ENCODE data around the gene DYTN. TPM values are rescaled to one million over a fixed set of nuclear protein-coding genes. Genes with fewer than 3 reads are reported as not detected.
A peak's percentile ranks its signal among the peaks of the same experiment; 100 is the strongest.

Gene DYTN
- polyA plus RNA-seq, 2 of the 4 experiments (the other 2 are of a cell fraction): not detected

DNA sequence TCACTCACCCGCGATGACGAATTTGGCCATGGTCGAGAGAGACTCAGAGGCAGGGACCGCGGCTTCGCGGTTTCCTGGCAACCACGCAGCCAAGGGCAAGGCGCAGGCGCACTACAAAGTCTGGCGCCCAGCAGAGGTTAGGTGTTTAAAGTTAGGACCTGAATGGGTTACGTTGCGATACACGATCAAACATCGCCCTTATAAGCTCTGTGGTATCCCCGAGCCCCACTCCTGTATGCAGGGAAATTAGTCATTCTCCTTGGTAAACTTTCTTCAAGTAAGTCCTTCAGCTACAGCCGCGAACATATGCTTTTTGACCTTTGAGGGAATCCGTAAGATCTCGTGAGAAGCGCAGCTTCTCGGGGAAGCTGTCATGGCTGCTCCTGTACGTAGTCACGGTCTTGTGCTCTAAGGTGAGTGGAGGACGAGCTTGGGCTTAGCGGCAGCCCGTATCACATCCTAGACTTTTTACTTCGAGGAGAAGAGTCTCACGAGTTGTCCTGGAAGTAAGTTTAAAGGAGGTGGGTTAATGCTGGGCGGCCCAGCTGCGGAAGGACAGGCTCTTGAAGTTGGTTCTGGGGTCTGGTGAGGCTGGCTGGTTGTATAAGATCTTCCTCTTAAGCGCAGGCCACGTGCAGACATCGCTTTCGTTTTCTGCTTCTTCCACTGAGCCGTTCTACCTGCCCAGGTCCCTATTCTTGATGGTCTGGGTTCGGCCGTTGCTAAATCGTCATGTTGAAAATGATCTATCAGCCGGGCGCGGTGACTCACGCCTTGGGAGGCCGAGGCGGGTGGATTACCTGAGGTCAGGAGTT lies 47.3 kb upstream of the DYTN start, which contains the start of the genes FASTKD2 and MDH1B (continued):
- no peak for TF ChIP-seq HOXB13 (CRISPR knock-in tag; IDR thresholded peaks at IDR 0.05; ENCODE audit: low read depth)
- TF ChIP-seq RCOR1 (IDR thresholded peaks at IDR 0.05; ENCODE audit: low read depth, low read length): no peak
- TF ChIP-seq, protein P1, sequence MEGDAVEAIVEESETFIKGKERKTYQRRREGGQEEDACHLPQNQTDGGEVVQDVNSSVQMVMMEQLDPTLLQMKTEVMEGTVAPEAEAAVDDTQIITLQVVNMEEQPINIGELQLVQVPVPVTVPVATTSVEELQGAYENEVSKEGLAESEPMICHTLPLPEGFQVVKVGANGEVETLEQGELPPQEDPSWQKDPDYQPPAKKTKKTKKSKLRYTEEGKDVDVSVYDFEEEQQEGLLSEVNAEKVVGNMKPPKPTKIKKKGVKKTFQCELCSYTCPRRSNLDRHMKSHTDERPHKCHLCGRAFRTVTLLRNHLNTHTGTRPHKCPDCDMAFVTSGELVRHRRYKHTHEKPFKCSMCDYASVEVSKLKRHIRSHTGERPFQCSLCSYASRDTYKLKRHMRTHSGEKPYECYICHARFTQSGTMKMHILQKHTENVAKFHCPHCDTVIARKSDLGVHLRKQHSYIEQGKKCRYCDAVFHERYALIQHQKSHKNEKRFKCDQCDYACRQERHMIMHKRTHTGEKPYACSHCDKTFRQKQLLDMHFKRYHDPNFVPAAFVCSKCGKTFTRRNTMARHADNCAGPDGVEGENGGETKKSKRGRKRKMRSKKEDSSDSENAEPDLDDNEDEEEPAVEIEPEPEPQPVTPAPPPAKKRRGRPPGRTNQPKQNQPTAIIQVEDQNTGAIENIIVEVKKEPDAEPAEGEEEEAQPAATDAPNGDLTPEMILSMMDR (IDR thresholded peaks at IDR 0.05): no peak
- TF ChIP-seq PHF8 (IDR thresholded peaks at IDR 0.05; ENCODE audit: borderline replicate concordance, low read depth): peak; percentile 80
- no peak for TF ChIP-seq NFE2L2 (conservative IDR thresholded peaks at IDR 0.05; ENCODE audit: low read length)
- peak; percentile 95 for TF ChIP-seq CHD2 (IDR thresholded peaks at IDR 0.05; ENCODE audit: low read length, partially characterized antibody)
- TF ChIP-seq HEYL (CRISPR knock-in tag; IDR thresholded peaks at IDR 0.05): no peak
- no peak for TF ChIP-seq CEBPB (IDR thresholded peaks at IDR 0.05)
- TF ChIP-seq, protein P2, sequence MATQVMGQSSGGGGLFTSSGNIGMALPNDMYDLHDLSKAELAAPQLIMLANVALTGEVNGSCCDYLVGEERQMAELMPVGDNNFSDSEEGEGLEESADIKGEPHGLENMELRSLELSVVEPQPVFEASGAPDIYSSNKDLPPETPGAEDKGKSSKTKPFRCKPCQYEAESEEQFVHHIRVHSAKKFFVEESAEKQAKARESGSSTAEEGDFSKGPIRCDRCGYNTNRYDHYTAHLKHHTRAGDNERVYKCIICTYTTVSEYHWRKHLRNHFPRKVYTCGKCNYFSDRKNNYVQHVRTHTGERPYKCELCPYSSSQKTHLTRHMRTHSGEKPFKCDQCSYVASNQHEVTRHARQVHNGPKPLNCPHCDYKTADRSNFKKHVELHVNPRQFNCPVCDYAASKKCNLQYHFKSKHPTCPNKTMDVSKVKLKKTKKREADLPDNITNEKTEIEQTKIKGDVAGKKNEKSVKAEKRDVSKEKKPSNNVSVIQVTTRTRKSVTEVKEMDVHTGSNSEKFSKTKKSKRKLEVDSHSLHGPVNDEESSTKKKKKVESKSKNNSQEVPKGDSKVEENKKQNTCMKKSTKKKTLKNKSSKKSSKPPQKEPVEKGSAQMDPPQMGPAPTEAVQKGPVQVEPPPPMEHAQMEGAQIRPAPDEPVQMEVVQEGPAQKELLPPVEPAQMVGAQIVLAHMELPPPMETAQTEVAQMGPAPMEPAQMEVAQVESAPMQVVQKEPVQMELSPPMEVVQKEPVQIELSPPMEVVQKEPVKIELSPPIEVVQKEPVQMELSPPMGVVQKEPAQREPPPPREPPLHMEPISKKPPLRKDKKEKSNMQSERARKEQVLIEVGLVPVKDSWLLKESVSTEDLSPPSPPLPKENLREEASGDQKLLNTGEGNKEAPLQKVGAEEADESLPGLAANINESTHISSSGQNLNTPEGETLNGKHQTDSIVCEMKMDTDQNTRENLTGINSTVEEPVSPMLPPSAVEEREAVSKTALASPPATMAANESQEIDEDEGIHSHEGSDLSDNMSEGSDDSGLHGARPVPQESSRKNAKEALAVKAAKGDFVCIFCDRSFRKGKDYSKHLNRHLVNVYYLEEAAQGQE (IDR thresholded peaks at IDR 0.05): peak; percentile 95
- no peak for TF ChIP-seq CBX8 (IDR thresholded peaks at IDR 0.05)
- TF ChIP-seq CHD4 (IDR thresholded peaks at IDR 0.05; ENCODE audit: borderline replicate concordance): no peak
- TF ChIP-seq, protein P3, sequence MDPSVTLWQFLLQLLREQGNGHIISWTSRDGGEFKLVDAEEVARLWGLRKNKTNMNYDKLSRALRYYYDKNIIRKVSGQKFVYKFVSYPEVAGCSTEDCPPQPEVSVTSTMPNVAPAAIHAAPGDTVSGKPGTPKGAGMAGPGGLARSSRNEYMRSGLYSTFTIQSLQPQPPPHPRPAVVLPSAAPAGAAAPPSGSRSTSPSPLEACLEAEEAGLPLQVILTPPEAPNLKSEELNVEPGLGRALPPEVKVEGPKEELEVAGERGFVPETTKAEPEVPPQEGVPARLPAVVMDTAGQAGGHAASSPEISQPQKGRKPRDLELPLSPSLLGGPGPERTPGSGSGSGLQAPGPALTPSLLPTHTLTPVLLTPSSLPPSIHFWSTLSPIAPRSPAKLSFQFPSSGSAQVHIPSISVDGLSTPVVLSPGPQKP (IDR thresholded peaks at IDR 0.05; ENCODE audit: low read depth, low read length): no peak
- no peak for TF ChIP-seq SREBF2 (IDR thresholded peaks at IDR 0.05)
- TF ChIP-seq BHLHE40 (IDR thresholded peaks at IDR 0.05; ENCODE audit: low read depth, low read length): no peak
- no peak for TF ChIP-seq TFCP2L1 (CRISPR knock-in tag; IDR thresholded peaks at IDR 0.05)
- no peak for TF ChIP-seq EHMT2 (IDR thresholded peaks at IDR 0.05; ENCODE audit: low read depth)
- TF ChIP-seq RARB (CRISPR knock-in tag; IDR thresholded peaks at IDR 0.05): no peak
- no peak for TF ChIP-seq ESRRA (IDR thresholded peaks at IDR 0.05; ENCODE audit: borderline replicate concordance, low read length)
- peak; percentile 38; the same call in 1 of the 2 replicates for TF ChIP-seq RFX5 (IDR thresholded peaks at IDR 0.05)
- no peak for TF ChIP-seq JUNB (IDR thresholded peaks at IDR 0.05)
- TF ChIP-seq FOSL2 (IDR thresholded peaks at IDR 0.05): no peak
- TF ChIP-seq FOSL2 (CRISPR knock-in tag; IDR thresholded peaks at IDR 0.05): peak; percentile 74
- TF ChIP-seq HOXA7 (CRISPR knock-in tag; IDR thresholded peaks at IDR 0.05): no peak
- TF ChIP-seq, protein P4, sequence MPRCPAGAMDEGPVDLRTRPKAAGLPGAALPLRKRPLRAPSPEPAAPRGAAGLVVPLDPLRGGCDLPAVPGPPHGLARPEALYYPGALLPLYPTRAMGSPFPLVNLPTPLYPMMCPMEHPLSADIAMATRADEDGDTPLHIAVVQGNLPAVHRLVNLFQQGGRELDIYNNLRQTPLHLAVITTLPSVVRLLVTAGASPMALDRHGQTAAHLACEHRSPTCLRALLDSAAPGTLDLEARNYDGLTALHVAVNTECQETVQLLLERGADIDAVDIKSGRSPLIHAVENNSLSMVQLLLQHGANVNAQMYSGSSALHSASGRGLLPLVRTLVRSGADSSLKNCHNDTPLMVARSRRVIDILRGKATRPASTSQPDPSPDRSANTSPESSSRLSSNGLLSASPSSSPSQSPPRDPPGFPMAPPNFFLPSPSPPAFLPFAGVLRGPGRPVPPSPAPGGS (IDR thresholded peaks at IDR 0.05): peak; percentile 69; the same call in 2 of the 3 replicates
